ENCODE data around the gene SERINC2. TPM values are rescaled to one million over a fixed set of nuclear protein-coding genes. Genes with fewer than 3 reads are reported as not detected.

The SERINC2 gene
- total RNA-seq, 1 donor from 2014 or later, result 32.3 TPM

DNA sequence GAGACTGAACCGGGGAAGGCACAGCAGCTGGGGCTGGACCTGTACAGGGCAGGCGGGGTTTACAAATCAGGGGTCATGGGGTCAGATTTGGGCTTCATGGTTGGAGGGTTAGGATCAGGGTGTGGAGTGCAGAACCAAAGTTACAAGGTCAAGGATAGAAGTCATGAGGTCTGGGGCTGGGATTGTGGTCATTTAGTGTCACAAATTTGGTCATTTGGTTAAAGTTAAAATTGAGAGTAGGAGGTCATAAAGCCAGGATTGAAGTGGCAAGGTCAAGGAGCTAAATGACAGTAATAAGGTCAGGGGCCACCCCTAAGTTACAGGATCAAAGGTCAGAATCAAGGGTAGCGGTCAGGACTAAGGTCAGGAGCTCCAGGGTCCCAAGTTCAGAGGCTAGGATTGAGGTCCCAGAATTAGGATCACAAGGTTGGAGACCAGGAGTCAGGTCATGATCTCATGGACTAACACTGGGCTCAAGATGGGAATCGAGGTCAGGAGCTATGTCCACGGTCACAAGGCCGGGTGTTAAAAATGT is 20.4 kb downstream of the SERINC2 start:
- H3K36me3 ChIP-seq, result no peaks in the 10 kb centered on the region
- no peak for DNase-seq
- no peak overlapping the region for H3K4me3 ChIP-seq
- no peak overlapping the region for H3K27ac ChIP-seq
- no peaks in the 10 kb centered on the region for H3K4me1 ChIP-seq
- no peaks in the 10 kb centered on the region for H3K27me3 ChIP-seq (ENCODE audit: low read depth)
- ATAC-seq, result no peak
- TF ChIP-seq, protein P1, sequence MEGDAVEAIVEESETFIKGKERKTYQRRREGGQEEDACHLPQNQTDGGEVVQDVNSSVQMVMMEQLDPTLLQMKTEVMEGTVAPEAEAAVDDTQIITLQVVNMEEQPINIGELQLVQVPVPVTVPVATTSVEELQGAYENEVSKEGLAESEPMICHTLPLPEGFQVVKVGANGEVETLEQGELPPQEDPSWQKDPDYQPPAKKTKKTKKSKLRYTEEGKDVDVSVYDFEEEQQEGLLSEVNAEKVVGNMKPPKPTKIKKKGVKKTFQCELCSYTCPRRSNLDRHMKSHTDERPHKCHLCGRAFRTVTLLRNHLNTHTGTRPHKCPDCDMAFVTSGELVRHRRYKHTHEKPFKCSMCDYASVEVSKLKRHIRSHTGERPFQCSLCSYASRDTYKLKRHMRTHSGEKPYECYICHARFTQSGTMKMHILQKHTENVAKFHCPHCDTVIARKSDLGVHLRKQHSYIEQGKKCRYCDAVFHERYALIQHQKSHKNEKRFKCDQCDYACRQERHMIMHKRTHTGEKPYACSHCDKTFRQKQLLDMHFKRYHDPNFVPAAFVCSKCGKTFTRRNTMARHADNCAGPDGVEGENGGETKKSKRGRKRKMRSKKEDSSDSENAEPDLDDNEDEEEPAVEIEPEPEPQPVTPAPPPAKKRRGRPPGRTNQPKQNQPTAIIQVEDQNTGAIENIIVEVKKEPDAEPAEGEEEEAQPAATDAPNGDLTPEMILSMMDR (IDR thresholded peaks at IDR 0.05), result no peak
- H3K9me3 ChIP-seq, result no peaks in the 10 kb centered on the region
- intact Hi-C loops (cut with DNase I), result no loop called here

DNA sequence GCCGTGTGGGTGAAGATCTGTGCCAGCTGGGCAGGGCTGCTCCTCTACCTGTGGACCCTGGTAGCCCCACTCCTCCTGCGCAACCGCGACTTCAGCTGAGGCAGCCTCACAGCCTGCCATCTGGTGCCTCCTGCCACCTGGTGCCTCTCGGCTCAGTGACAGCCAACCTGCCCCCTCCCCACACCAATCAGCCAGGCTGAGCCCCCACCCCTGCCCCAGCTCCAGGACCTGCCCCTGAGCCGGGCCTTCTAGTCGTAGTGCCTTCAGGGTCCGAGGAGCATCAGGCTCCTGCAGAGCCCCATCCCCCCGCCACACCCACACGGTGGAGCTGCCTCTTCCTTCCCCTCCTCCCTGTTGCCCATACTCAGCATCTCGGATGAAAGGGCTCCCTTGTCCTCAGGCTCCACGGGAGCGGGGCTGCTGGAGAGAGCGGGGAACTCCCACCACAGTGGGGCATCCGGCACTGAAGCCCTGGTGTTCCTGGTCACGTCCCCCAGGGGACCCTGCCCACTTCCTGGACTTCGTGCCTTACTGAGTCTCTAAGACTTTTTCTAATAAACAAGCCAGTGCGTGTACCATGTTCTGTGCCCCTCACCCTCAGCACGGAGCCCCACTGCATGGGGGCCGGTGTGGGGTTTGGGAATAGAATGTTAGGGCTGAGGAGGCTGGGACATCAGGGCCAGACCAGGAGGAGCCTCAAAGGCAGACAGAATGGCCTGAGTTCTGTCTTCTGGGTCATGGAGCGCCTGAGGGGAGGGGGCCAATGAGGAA is 21.3 kb downstream of the SERINC2 start:
- intact Hi-C loops (cut with DNase I), result no loop called here
- no peak overlapping the region for H3K27ac ChIP-seq
- no peaks in the 10 kb centered on the region for H3K36me3 ChIP-seq
- no peaks in the 10 kb centered on the region for H3K27me3 ChIP-seq (ENCODE audit: low read depth)
- ATAC-seq (peak; percentile 4 to 17), DNase-seq (no peak)
- no peaks in the 10 kb centered on the region for H3K9me3 ChIP-seq
- no peaks in the 10 kb centered on the region for H3K4me1 ChIP-seq
- TF ChIP-seq, protein P1 (IDR thresholded peaks at IDR 0.05), result no peak
- no peak overlapping the region for H3K4me3 ChIP-seq

DNA sequence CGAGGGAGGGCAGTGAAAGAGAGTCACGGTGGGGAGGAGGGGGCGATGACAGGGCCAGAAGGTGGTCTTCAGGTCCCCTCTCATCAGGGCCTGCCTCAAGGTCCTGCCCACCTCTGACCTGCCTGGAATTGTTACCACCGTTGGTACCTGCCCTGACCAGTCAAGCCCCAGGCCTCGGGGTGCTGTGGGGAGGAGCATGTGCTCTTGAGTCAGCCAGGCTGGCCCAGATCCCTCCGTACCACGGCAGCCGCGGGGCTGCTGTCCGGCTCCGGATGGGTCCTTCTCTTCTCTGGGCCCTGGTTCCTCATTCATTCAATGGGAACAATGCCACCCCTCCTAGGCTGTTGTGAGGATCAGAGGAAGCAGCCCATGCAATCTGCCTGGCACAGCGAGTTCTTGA is 22.0 kb downstream of the SERINC2 start:
- peak; percentile 22 to 35 for ATAC-seq
- Histone ChIP-seq H3K27me3 (ENCODE audit: low read depth) (no peaks in the 10 kb centered on the region), H3K9me3 (no peaks in the 10 kb centered on the region), H3K4me3 (no peak overlapping the region), H3K27ac (no peak overlapping the region), H3K4me1 (no peaks in the 10 kb centered on the region), H3K36me3 (no peaks in the 10 kb centered on the region)
- TF ChIP-seq, protein P1 (IDR thresholded peaks at IDR 0.05), result no peak
- intact Hi-C loops (cut with DNase I), result no loop called here
- DNase-seq, result no peak

DNA sequence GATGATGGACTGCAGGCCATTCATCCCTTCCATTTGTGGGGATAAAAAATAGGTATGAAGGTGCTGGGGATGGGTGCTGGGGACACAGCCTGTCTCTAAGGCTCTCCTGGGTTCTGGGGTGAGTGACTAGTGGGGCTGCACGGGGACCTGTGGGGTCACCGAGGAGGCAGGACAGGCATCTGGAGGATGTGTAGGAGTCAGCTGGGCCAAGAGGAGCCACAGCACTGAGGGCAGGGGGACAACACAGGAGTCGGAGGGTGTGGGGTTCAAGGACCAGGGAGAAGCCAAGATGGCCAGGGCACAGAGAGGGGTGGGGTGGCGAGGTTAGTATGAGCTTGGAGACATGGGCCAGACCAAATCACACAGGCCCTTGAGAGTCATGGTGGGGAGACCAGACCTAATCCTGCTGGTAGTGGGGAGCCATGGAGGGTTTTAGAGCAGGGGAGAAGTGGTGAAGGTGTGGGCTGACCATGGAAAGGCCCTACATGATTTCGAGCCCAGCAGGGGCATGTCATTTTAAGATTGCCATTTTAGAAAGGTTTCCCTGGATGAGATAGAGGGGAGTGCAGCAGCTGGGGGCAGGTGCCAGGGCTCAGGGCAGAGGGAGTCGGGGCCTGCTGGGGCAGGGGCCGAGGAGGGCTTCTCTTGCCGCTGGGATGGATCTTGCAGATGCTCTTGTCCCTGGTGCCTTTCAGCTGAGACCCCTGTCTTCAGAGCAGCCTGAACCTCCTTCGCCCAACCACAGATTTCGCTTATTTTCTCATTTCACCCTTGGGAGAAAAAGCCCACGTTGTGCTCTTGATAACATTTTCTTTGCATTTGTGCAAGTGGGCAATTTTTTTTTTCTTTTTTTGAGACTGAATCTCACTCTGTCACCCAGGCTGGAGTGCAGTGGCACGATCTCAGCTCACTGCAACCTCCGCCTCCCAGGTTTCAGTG is 22.7 kb downstream of the SERINC2 start:
- H3K36me3 ChIP-seq, result no peaks in the 10 kb centered on the region
- TF ChIP-seq, protein P1 (IDR thresholded peaks at IDR 0.05), result no peak
- intact Hi-C loops (cut with DNase I), result no loop called here
- no peaks in the 10 kb centered on the region for H3K4me1 ChIP-seq
- DNase-seq (no peak), ATAC-seq (peak in 1 of 2 donors; percentile 6)
- H3K27ac ChIP-seq, result no peak overlapping the region
- no peaks in the 10 kb centered on the region for H3K27me3 ChIP-seq (ENCODE audit: low read depth)
- no peaks in the 10 kb centered on the region for H3K9me3 ChIP-seq
- H3K4me3 ChIP-seq, result no peak overlapping the region

DNA sequence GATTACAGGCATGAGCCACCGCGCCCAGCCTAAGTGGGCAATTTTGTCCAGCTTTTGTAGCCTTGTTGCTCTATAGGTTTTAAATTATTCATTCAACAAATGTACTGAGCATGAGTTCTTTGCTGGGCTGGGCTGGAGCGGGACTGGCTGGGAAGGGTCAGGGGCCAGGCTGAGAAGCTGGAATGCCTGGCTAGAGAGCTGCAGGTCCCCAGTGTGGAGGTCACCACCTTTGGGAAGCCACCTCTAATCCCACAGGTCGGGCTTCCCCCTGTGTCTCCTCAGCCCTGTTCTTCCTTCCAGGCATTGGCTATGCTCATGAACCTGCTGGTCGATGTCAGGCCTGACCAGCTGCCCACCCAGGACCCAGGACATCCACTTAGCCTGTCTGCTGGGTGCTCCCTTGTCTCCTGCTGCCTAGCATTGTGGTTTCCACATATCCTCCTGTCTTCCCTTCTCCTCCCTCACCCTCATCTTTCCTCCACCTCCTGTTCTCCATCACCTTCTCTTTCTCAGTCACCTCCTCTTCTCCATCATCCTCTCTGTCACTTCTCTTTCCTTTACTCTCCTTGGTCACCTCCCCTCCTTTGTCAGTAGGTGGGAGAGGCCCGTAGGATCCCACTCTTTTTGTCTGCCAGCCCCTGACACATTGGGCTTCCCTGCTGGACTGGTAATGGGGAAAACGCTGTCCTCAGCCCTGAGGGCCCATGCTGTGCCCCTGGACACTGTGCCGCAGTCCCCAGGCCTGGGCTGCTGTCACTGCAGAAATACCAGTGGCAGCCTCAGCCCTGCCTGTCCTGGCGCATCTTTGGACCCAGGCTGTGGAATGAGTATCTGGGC is 23.8 kb downstream of the SERINC2 start:
- no peaks in the 10 kb centered on the region for H3K4me1 ChIP-seq
- no peak for ATAC-seq
- intact Hi-C loops (cut with DNase I), result no loop called here
- no peaks in the 10 kb centered on the region for H3K9me3 ChIP-seq
- H3K27me3 ChIP-seq (ENCODE audit: low read depth), result no peaks in the 10 kb centered on the region
- H3K27ac ChIP-seq, result no peak overlapping the region
- no peaks in the 10 kb centered on the region for H3K36me3 ChIP-seq
- TF ChIP-seq, protein P1 (IDR thresholded peaks at IDR 0.05), result no peak
- H3K4me3 ChIP-seq, result no peak overlapping the region
- DNase-seq, result no peak

All from lower lobe of right lung (tissue), 2 donors.